HepG2 (cell line): Measurements from ENCODE around the gene SSC4D. TPM values are rescaled to one million over a fixed set of nuclear protein-coding genes. Genes with fewer than 3 reads are reported as not detected.

ENCODE experiments used
- ATRX ChIP-seq: sonication (generic); formaldehyde crosslinking; IDR thresholded peaks from 2 replicates; pipeline ENCODE4 v1.4.0; 2020; ENCODE audit warnings: missing genetic modification reagents, borderline replicate concordance
- CCDC6 ChIP-seq: sonication (generic); formaldehyde crosslinking; IDR thresholded peaks from 2 replicates; pipeline ENCODE4 v1.8.1; 2022; ENCODE audit warnings: mild to moderate bottlenecking, missing genetic modification reagents, moderate library complexity
- ETV6 ChIP-seq: sonication (generic); formaldehyde crosslinking; conservative IDR thresholded peaks from 2 replicates; pipeline ENCODE4 v1.4.0; 2020; ENCODE audit warnings: missing genetic modification reagents
- FOSL2 ChIP-seq: sonication (generic); formaldehyde crosslinking; IDR thresholded peaks from 2 replicates; pipeline ENCODE4 v1.4.0; 2020; ENCODE audit warnings: missing genetic modification reagents
- HNRNPUL1 ChIP-seq: fragments of 200-400 bp; formaldehyde crosslinking; IDR thresholded peaks from 2 replicates; pipeline ENCODE4 v1.6.1; 2017; ENCODE audit warnings: low read depth, mild to moderate bottlenecking, low read length, moderate library complexity
- MTA3 ChIP-seq: sonication (generic); formaldehyde crosslinking; IDR thresholded peaks from 2 replicates; pipeline ENCODE4 v1.4.0; 2020; ENCODE audit warnings: missing genetic modification reagents
- MTF1 ChIP-seq: sonication (generic); formaldehyde crosslinking; IDR thresholded peaks from 2 replicates; pipeline ENCODE4 v1.5.0; 2020; ENCODE audit warnings: missing genetic modification reagents
- NCOR1 ChIP-seq: fragments of 200-600 bp; sonication (generic); IDR thresholded peaks from 2 replicates; pipeline ENCODE4 v1.7.0; 2017; ENCODE audit warnings: antibody characterized with exemption, low read length, borderline replicate concordance
- NFE2 ChIP-seq: sonication (generic); formaldehyde crosslinking; IDR thresholded peaks from 2 replicates; pipeline ENCODE4 v1.4.0; 2020; ENCODE audit warnings: missing genetic modification reagents
- NFYB ChIP-seq: sonication (generic); formaldehyde crosslinking; IDR thresholded peaks from 2 replicates; pipeline ENCODE4 v1.4.0; 2020; ENCODE audit warnings: missing genetic modification reagents
- SMARCE1 ChIP-seq: fragments of 450-650 bp; IDR thresholded peaks from 2 replicates; pipeline ENCODE4 v1.6.1; 2017; ENCODE audit warnings: borderline replicate concordance
- ZNF124 ChIP-seq: sonication (generic); formaldehyde crosslinking; IDR thresholded peaks from 2 replicates; pipeline ENCODE4 v1.4.0; 2020; ENCODE audit warnings: missing genetic modification reagents
- ZNF160 ChIP-seq: sonication (generic); formaldehyde crosslinking; IDR thresholded peaks from 2 replicates; pipeline ENCODE4 v1.8.0; 2022; ENCODE audit warnings: mild to moderate bottlenecking, inconsistent platforms, missing genetic modification reagents
- ZNF34 ChIP-seq: sonication (generic); formaldehyde crosslinking; IDR thresholded peaks from 2 replicates; pipeline ENCODE4 v1.4.0; 2020; ENCODE audit warnings: mild to moderate bottlenecking, missing genetic modification reagents, borderline replicate concordance
- ZNF609 ChIP-seq: sonication (generic); formaldehyde crosslinking; IDR thresholded peaks from 2 replicates; pipeline ENCODE4 v1.4.0; 2020; ENCODE audit warnings: mild to moderate bottlenecking, missing genetic modification reagents, borderline replicate concordance
- ZNF652 ChIP-seq: IDR thresholded peaks from 2 replicates; pipeline ENCODE4 v1.6.1; 2016; ENCODE audit warnings: low read depth, borderline replicate concordance
- ZNF678 ChIP-seq: sonication (generic); formaldehyde crosslinking; IDR thresholded peaks from 2 replicates; pipeline ENCODE4 v1.4.0; 2020; ENCODE audit warnings: mild to moderate bottlenecking, missing genetic modification reagents
- polyA plus RNA-seq, 8 experiments: library from polyadenylated mRNA; depleted of rRNA in 3 of 8; stranded (reverse) in 7 of 8; unstranded in 1 of 8; fragments of >200 nt; fragmentation: Illumina TruSeq in 4 of 8; extraction: Trizol in 4 of 8; gene quantifications; 2 replicates each; pipeline versions ENCODE4 v1.2.1 to v1.2.3, GENCODE V29; 2011 to 2016; ENCODE audit warnings: low read depth in 4 of 8, missing spikeins in 1 of 8, mixed read lengths in 1 of 8; ENCODE audit not compliant: insufficient read depth in 1 of 8
- total RNA-seq, 5 experiments: library from RNA; depleted of rRNA; stranded (reverse); fragments of >200 nt; fragmentation: Illumina TruSeq; extraction: Trizol; gene quantifications; 2 replicates each; pipeline ENCODE4 v1.2.3, GENCODE V29; 2016; ENCODE audit warnings: low read depth in 1 of 5
- TF ChIP-seq, protein P1 (sequence below): sonication (generic); formaldehyde crosslinking; IDR thresholded peaks from 2 replicates; pipeline ENCODE4 v1.4.0; 2020; ENCODE audit warnings: mild to moderate bottlenecking, missing genetic modification reagents

Gene SSC4D
- total and polyA plus RNA-seq, 2 of the 13 experiments (the other 11 are each of a cell fraction or from before 2014, with no cell fraction given), result 33.3 to 63.8 TPM

DNA sequence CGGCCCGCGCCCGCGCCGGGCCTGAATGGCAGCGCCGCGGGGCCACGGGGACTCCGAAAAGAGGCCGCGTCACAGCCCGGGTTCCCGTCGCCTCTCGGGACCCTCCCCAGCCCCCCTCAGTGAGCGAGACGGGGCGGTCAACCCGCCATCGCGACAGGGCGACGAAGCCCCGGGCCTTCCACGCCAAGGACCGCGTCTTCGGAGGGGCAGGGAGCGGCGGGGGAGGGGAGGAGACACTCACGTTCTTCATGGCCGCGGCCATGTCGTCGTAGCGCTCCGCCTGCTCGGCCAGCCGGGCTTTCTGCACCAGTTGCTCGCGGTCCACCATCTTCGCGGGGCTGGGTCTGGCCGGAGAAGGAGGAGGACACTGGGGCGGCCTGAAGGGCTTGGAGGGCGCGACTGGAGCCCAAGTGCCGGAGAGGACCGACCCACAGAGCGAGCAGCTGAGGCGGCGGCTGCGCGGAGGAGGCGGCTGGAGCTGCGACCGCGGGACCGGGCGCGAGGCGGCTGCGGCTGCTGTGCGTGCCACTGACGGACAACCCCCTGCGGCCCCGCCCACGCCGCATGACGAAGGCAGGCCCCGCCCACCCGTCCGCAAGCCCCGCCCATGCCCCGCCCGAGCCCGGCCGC, 50.9 kb downstream of the SSC4D start, which contains the start of gene YWHAG (continued):
- 0 out of 2 replicates have a peak, but pooled peaks have one; percentile 25 for TF ChIP-seq MTF1 (CRISPR knock-in tag)
- no peak; the same call in 1 of the 2 replicates for TF ChIP-seq ZNF609
- no peak for TF ChIP-seq MTA3
- TF ChIP-seq ZNF124 (CRISPR knock-in tag), result peak; percentile 72; the same call in 1 of the 2 replicates
- TF ChIP-seq HNRNPUL1, result peak; percentile 43; the same call in 1 of the 2 replicates
- TF ChIP-seq ZNF678 (CRISPR knock-in tag), result no peak
- TF ChIP-seq NCOR1, result no peak
- TF ChIP-seq SMARCE1, result no peak
- TF ChIP-seq ZNF160 (CRISPR knock-in tag), result 0 out of 2 replicates have a peak, but pooled peaks have one; percentile 24
- TF ChIP-seq NFYB (CRISPR knock-in tag), result no peak
- peak; percentile 33; the same call in 1 of the 2 replicates for TF ChIP-seq FOSL2 (CRISPR knock-in tag)
- TF ChIP-seq ETV6 (CRISPR knock-in tag), result peak; percentile 92; the same call in 1 of the 2 replicates
- TF ChIP-seq, protein P1, sequence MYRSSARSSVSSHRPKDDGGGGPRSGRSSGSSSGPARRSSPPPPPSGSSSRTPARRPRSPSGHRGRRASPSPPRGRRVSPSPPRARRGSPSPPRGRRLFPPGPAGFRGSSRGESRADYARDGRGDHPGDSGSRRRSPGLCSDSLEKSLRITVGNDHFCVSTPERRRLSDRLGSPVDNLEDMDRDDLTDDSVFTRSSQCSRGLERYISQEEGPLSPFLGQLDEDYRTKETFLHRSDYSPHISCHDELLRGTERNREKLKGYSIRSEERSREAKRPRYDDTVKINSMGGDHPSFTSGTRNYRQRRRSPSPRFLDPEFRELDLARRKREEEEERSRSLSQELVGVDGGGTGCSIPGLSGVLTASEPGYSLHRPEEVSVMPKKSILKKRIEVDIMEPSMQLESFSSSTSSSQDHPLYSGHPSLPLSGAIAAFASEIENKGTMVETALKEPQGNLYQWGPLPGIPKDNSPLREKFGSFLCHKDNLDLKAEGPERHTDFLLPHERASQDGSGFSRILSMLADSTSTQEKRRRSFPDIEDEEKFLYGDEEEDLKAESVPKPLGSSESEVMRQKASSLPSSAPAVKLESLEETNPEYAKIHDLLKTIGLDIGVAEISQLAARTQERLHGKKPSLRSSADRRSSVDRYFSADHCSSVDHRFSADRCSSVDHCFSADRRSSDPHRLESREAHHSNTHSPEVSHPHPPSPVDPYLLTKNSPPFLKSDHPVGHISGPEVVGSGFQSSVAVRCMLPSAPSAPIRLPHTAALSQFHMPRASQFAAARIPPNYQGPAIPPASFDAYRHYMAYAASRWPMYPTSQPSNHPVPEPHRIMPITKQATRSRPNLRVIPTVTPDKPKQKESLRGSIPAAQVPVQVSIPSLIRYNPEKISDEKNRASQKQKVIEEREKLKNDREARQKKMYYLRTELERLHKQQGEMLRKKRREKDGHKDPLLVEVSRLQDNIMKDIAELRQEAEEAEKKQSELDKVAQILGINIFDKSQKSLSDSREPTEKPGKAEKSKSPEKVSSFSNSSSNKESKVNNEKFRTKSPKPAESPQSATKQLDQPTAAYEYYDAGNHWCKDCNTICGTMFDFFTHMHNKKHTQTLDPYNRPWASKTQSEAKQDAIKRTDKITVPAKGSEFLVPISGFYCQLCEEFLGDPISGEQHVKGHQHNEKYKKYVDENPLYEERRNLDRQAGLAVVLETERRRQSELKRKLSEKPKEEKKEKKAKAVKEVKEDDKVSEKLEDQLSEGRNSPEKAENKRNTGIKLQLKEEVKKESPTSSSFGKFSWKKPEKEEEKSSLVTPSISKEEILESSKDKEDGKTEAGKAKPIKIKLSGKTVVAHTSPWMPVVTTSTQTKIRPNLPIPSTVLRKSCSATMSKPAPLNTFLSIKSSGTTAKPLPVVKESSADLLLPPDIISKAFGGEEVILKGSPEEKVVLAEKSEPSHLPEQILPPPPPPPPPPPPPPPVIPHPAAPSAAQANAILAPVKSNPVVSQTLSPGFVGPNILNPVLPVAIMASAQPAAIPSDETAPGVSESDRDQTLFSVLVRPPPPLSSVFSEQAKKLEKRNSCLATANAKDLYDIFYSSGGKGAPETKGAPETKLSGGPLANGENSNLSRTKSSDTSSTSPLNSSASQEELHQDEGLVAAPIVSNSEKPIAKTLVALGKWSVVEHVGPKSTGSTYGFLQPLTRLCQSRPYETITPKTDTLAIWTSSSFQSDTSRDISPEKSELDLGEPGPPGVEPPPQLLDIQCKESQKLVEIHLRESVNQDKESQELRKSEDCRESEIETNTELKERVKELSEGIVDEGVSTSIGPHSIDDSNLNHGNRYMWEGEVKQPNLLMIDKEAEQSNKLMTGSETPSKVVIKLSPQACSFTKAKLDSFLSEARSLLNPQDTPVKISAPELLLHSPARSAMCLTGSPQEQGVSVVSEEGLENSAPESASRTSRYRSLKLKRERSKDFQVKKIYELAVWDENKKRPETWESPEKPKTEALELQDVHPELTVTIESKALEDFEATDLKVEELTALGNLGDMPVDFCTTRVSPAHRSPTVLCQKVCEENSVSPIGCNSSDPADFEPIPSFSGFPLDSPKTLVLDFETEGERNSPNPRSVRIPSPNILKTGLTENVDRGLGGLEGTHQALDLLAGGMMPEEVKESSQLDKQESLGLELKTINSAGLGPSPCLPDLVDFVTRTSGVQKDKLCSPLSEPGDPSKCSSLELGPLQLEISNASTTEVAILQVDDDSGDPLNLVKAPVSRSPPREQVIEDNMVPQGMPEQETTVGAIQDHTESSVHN, result no peak
- TF ChIP-seq ATRX, result no peak
- TF ChIP-seq ZNF652 (CRISPR knock-in tag), result no peak
- peak; percentile 86 for TF ChIP-seq CCDC6 (CRISPR knock-in tag)
- no peak for TF ChIP-seq NFE2 (CRISPR knock-in tag)
- 0 out of 2 replicates have a peak, but pooled peaks have one; percentile 15 for TF ChIP-seq ZNF34 (CRISPR knock-in tag)
